Body of pancreas (tissue), 4 donors: Measurements from ENCODE around the gene SPSB2. TPM values are rescaled to one million over a fixed set of nuclear protein-coding genes. Genes with fewer than 3 reads are reported as not detected.

Source experiments
- ATAC-seq: fragments of 150-250 bp; one replicate; pipeline ENCODE4 v1.9.1; 2016
- DNase-seq, 4 donors: peaks; one replicate each; pipeline ENCODE4 v3.0.0-alpha.2; 2019
- H3K27ac ChIP-seq, 4 donors: fragments of 200-600 bp; sonication (generic); 1 replicate in 3 of 4; 2 replicates in 1 of 4; pipeline versions ENCODE4 v1.5.1 to v1.6.1; 2016 to 2019; ENCODE audit warnings: mild to moderate bottlenecking in 1 of 4, mixed read lengths in 1 of 4, moderate library complexity in 1 of 4
- H3K27me3 ChIP-seq, 2 donors: fragments of 200-600 bp; sonication (generic); one replicate each; pipeline ENCODE4 v1.6.0; 2016; ENCODE audit warnings: mild to moderate bottlenecking in 1 of 2
- H3K36me3 ChIP-seq, 2 donors: fragments of 200-600 bp; sonication (generic); replicated peaks in 1 of 2; 2 replicates each; pipeline ENCODE4 v1.5.1; 2016; ENCODE audit warnings: low read depth in 2 of 2; ENCODE audit not compliant: insufficient read depth in 1 of 2
- H3K4me1 ChIP-seq: fragments of 200-600 bp; sonication (generic); one replicate; pipeline ENCODE4 v1.6.0; 2016
- H3K4me3 ChIP-seq, 2 donors: fragments of 200-600 bp; sonication (generic); 1 replicate in 1 of 2; 2 replicates in 1 of 2; pipeline ENCODE4 v1.5.1; 2016 to 2019
- H3K9me3 ChIP-seq, 3 donors: fragments of 200-600 bp; sonication (generic); 1 replicate in 2 of 3; 2 replicates in 1 of 3; pipeline ENCODE4 v1.5.1; 2016
- POLR2A ChIP-seq, 3 donors: fragments of 450-650 bp; IDR thresholded peaks; one replicate each; pipeline ENCODE4 v1.6.1; 2016; ENCODE audit warnings: antibody characterized with exemption in 3 of 3, mild to moderate bottlenecking in 2 of 3
- WGBS, 2 donors: methylation state at CpG; one replicate each; pipeline ENCODE4 v1.1.5; 2017; 5-methylcytosine and 5-hydroxymethylcytosine counted together
- intact Hi-C: fragments of 100-400 bp; cut with DNase I; formaldehyde crosslinking; loops from one replicate; pipeline ENCODE4 v1.15.1; 2023
- total RNA-seq, 2 donors: library from RNA; depleted of rRNA; stranded (reverse); fragments of >200 nt; gene quantifications; one replicate each; pipeline ENCODE4 v1.1.0, GENCODE V29; 2016
- TF ChIP-seq, protein P1 (sequence below), 7 experiments: fragments of 450-650 bp in 4 of 7; fragments of 200-600 bp in 3 of 7; sonication (generic) in 3 of 7; IDR thresholded peaks; one replicate each; pipeline ENCODE4 v1.5.1; 2016 to 2019; ENCODE audit warnings: antibody characterized with exemption in 7 of 7

Gene SPSB2
- total RNA-seq, 2 donors from 2014 or later, result 2.6 to 11.9 TPM

DNA sequence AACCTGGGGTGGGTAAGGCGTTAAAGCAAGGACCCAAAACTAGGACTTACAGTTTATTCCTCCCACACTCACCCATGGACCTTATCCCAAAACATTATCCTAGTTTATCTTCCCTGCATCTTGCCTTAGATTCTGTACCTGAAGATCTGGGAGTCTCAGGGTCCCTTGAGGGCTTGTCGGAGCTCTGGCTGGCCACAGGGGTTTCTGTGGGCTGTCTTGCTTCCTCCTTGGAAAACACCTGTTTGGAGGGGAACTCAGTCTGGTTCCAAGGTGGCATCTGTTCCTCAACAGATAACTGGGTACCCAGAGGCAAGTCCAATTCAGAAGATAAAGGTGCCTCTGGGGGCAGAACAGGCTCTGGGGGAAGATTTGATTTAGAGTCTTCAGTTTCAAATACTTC is 23.7 kb downstream of the SPSB2 start:
- ATAC-seq, result no peak
- Histone ChIP-seq H3K36me3 (no peaks in the 10 kb centered on the region), H3K4me3 (no peak overlapping the region), H3K9me3 (no peaks in the 10 kb centered on the region), H3K27me3 (no peaks in the 10 kb centered on the region), H3K27ac (no peak overlapping the region), H3K4me1 (peaks cover 28% of the 10 kb centered on the region)
- DNase-seq, result no peak
- TF ChIP-seq, protein P1, sequence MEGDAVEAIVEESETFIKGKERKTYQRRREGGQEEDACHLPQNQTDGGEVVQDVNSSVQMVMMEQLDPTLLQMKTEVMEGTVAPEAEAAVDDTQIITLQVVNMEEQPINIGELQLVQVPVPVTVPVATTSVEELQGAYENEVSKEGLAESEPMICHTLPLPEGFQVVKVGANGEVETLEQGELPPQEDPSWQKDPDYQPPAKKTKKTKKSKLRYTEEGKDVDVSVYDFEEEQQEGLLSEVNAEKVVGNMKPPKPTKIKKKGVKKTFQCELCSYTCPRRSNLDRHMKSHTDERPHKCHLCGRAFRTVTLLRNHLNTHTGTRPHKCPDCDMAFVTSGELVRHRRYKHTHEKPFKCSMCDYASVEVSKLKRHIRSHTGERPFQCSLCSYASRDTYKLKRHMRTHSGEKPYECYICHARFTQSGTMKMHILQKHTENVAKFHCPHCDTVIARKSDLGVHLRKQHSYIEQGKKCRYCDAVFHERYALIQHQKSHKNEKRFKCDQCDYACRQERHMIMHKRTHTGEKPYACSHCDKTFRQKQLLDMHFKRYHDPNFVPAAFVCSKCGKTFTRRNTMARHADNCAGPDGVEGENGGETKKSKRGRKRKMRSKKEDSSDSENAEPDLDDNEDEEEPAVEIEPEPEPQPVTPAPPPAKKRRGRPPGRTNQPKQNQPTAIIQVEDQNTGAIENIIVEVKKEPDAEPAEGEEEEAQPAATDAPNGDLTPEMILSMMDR (IDR thresholded peaks at IDR 0.05), result no peak
- TF ChIP-seq POLR2A (IDR thresholded peaks at IDR 0.05), result no peak
- intact Hi-C loops, result no loop called here
- 85% methylated on average over 2 of the region's 2 CpGs for WGBS, 2 donors

DNA sequence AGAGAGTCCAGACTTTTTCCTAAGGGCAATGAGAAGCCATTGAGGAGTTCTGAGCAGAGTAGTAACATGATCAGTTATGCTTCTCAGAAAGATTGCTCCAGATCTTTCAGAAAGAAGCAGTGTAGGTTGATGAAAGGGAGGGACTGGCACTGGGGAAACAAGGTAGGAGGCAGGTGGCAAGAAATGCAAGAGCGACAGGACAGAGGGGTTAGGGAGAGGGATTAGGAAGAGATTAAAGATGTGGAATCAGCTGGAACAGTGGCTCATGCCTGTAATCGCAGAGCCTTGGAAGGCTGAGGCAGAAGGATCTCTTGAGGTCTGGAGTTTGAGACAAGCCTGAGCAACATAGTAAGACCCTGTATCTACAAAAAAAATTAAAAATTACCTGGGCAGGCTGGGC is 25.4 kb downstream of the SPSB2 start:
- Histone ChIP-seq H3K9me3 (no peaks in the 10 kb centered on the region), H3K27ac (no peak overlapping the region), H3K4me1 (peaks cover 12% of the 10 kb centered on the region), H3K4me3 (no peak overlapping the region), H3K27me3 (no peaks in the 10 kb centered on the region), H3K36me3 (no peaks in the 10 kb centered on the region)
- 87 to 92% methylated on average over 2 of the region's 2 CpGs for WGBS, 2 donors
- DNase-seq (no peak), ATAC-seq (no peak)
- TF ChIP-seq POLR2A (IDR thresholded peaks at IDR 0.05), result no peak
- TF ChIP-seq, protein P1 (IDR thresholded peaks at IDR 0.05), result no peak
- intact Hi-C loops, result no loop called here

DNA sequence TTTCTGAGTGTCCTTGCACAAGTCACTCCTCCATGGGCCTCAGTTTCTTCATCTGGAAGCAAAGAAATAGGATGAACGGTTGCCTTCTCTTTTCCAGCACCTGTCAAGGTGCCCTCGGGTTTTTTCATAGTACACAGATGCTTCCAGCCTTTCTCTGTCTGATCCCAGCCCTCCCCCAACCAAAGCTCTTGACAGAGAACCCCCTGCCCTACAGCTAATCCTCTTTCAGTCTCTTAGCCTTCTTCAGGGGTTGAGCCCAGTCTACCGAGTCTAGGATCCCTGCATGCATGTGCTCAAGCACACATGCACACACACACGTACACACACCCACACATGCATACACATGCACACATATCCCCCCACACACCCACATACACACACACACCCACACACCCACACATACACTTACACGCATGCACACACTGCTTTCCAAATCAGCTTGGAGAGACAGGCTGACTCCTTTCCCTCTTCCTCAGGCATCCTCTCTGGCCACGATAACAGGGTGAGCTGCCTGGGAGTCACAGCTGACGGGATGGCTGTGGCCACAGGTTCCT is 26.7 kb downstream of the SPSB2 start:
- ATAC-seq, result no peak
- Histone ChIP-seq H3K36me3 (no peaks in the 10 kb centered on the region), H3K4me3 (no peak overlapping the region), H3K9me3 (no peaks in the 10 kb centered on the region), H3K27ac (no peak overlapping the region), H3K27me3 (no peaks in the 10 kb centered on the region), H3K4me1 (peaks cover 8% of the 10 kb centered on the region)
- DNase-seq, result no peak
- WGBS, 2 donors, result 76 to 88% methylated on average over 7 of the region's 7 CpGs
- TF ChIP-seq, protein P1 (IDR thresholded peaks at IDR 0.05), result no peak
- TF ChIP-seq POLR2A (IDR thresholded peaks at IDR 0.05), result no peak
- intact Hi-C loops, result no loop called here

DNA sequence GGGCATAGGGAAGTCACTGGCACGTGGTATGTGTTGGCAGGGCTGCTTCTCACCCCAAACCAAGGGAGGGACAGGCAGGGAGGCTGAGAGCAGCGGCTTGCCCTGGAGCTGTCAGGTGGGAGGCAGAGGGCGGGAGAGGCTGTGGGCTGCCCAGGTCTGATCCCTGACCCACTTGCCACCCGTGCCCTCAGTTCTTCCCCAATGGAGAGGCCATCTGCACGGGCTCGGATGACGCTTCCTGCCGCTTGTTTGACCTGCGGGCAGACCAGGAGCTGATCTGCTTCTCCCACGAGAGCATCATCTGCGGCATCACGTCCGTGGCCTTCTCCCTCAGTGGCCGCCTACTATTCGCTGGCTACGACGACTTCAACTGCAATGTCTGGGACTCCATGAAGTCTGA is 27.7 kb downstream of the SPSB2 start:
- Histone ChIP-seq H3K4me3 (no peak overlapping the region), H3K9me3 (no peaks in the 10 kb centered on the region), H3K36me3 (no peaks in the 10 kb centered on the region), H3K4me1 (no peaks in the 10 kb centered on the region), H3K27me3 (no peaks in the 10 kb centered on the region), H3K27ac (no peak overlapping the region)
- no peak for TF ChIP-seq POLR2A (IDR thresholded peaks at IDR 0.05)
- TF ChIP-seq, protein P1 (IDR thresholded peaks at IDR 0.05), result no peak
- intact Hi-C loops, result no loop called here
- WGBS, 2 donors, result 81 to 93% methylated on average over 12 to 17 of the region's 17 CpGs
- ATAC-seq (no peak), DNase-seq (no peak)
